Measurements from ENCODE around the gene EXOC3. TPM values are rescaled to one million over a fixed set of nuclear protein-coding genes. Genes with fewer than 3 reads are reported as not detected.

Gene EXOC3
- total and polyA plus RNA-seq, 10 of the 15 experiments (the other 5 are each of a cell fraction or from before 2014, with no cell fraction given), result 1.6 to 53.0 (median 27.9) TPM

GRCh38 chr5:441996-442334 lies 1.0 kb upstream of the EXOC3 start:
- Histone ChIP-seq H4K20me1 (ENCODE audit: control insufficient read depth, insufficient read depth) (no peaks in the 10 kb centered on the region), H2AFZ (ENCODE audit: control insufficient read depth, low read depth, low read length) (no peak overlapping the region), H3K27ac (ENCODE audit: control insufficient read depth, insufficient read depth) (peak overlapping the region; percentile 81), H3K9ac (ENCODE audit: control insufficient read depth, insufficient read depth, low read length) (peak overlapping the region; percentile 87), H3K27me3 (replicated peaks in 1 of 2; ENCODE audit: control insufficient read depth in 2 of 2, insufficient read depth in 2 of 2, low read length in 1 of 2) (no peaks in the 10 kb centered on the region), H3K4me3 (peak overlapping the region; percentile 81), H3K4me1 (ENCODE audit: control insufficient read depth, insufficient read depth, low read length) (peaks cover 23% of the 10 kb centered on the region), H3K9me3 (replicated peaks; ENCODE audit: control insufficient read depth, insufficient read depth, low read length) (no peaks in the 10 kb centered on the region), H3K36me3 (ENCODE audit: control insufficient read depth in 2 of 2, insufficient read depth in 2 of 2, low read length in 1 of 2) (peaks cover 2 to 3% of the 10 kb centered on the region in 2 experiments; a peak in 3 of 4 replicates), H3K4me2 (ENCODE audit: control insufficient read depth, insufficient read depth) (peak overlapping the region; percentile 96), H3K79me2 (ENCODE audit: control insufficient read depth, insufficient read depth, low read length) (peaks cover 31% of the 10 kb centered on the region)
- RAD21 ChIA-PET (ENCODE audit: unreplicated experiment), result interaction anchor here (1.2 kb wide), 1 partner anchor 16 kb away, joined by 3 read pairs; no protein-coding TSS in a partner anchor
- TF ChIP-seq CREM (IDR thresholded peaks at IDR 0.05; ENCODE audit: low read depth) (no peak), RBBP5 (conservative IDR thresholded peaks at IDR 0.05) (no peak), CTCF (IDR thresholded peaks at IDR 0.05 in 2 of 3, conservative IDR thresholded peaks at IDR 0.05 in 1 of 3; ENCODE audit: control insufficient read depth in 2 of 3, extremely low read depth in 1 of 3, insufficient read depth in 1 of 3, low read depth in 3 of 3, low read length in 3 of 3) (no peak), SP1 (IDR thresholded peaks at IDR 0.05; ENCODE audit: low read depth, low read length) (no peak), GABPA (IDR thresholded peaks at IDR 0.05; ENCODE audit: low read depth) (no peak), SIN3A (IDR thresholded peaks at IDR 0.05; ENCODE audit: low read depth, low read length) (no peak), IRF5 (IDR thresholded peaks at IDR 0.05; ENCODE audit: borderline replicate concordance) (no peak), ATF7 (IDR thresholded peaks at IDR 0.05; ENCODE audit: low read depth) (no peak), ZNF687 (IDR thresholded peaks at IDR 0.05) (no peak), EZH2 (IDR thresholded peaks at IDR 0.05; ENCODE audit: borderline replicate concordance, control insufficient read depth, low read depth, low read length) (no peak), EED (IDR thresholded peaks at IDR 0.05; ENCODE audit: low read depth) (no peak), NFIC (IDR thresholded peaks at IDR 0.05; ENCODE audit: low read depth, low read length) (no peak), BHLHE40 (IDR thresholded peaks at IDR 0.05; ENCODE audit: borderline replicate concordance in 1 of 2, low read depth in 2 of 2, low read length in 1 of 2) (no peak), PAX5 (IDR thresholded peaks at IDR 0.05; ENCODE audit: borderline replicate concordance, low read depth, low read length) (no peak), POU2F2 (IDR thresholded peaks at IDR 0.05; ENCODE audit: borderline replicate concordance, low read depth, low read length) (no peak), PKNOX1 (IDR thresholded peaks at IDR 0.05) (no peak), BRCA1 (IDR thresholded peaks at IDR 0.05; ENCODE audit: low read depth, low read length) (no peak)
- intact Hi-C loops (cut with micrococcal nuclease; ENCODE audit: unreplicated experiment) (no loop called here), in situ Hi-C loops (cut with MboI) (no loop called here)
- POLR2A ChIA-PET, result no interaction called here
- FAIRE-seq (no peak), ATAC-seq (no peak), DNase-seq (ENCODE audit: low read depth, low spot score) (no peak)
- WGBS (ENCODE audit: insufficient coverage, insufficient replicate concordance, low lambda C conversion rate, missing lambda C conversion rate), result 90% methylated on average over 5 of the region's 5 CpGs
- CTCF ChIA-PET, result interaction anchor here (3.6 kb wide), 1 partner anchor 124 kb away, joined by 21 read pairs; no protein-coding TSS in a partner anchor
- no TSS peak for BruUV-seq (replicated peaks)
- SMC1A ChIA-PET (ENCODE audit: uncharacterized antibody, unreplicated experiment), result interaction anchor here (0.9 kb wide), 1 partner anchor 11 kb away, joined by 3 read pairs; no protein-coding TSS in a partner anchor
